Stimulated activated CD4-positive, alpha-beta T cell treated with anti-CD3 and anti-CD28 coated beads, Interleukin-2, amount 100 ng/mL, for 48 hours (primary cell): Measurements from ENCODE around the gene CNGB1.
"Not testable (repeated sequence)": the region's sequence is repeated elsewhere in the genome, so short reads cannot be mapped to it uniquely, and the experiment has no call there.

Experiments used
- DNase-seq, 2 donors: peaks; one replicate each; pipeline ENCODE4 v3.0.0-alpha.2; 2020

CNGB1 gene

DNA sequence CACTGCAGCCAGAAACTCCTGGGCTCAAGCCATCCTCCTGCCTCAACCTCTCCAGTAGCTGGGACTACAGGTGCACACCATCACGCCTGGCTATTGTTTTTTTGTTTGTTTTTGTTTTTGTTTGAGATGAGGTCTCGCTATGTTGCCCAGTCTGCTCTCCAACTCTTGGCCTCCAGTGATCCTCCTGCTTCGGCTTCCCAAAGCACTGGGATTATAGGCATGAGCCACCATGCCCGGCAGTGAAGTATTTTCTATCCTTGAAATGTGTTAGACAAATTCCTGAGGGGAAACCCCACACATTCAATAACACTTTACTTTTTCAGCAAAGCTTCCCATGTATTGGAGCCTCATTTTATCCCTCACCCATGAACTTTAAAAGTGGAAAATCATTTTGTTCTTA lies 87.4 kb downstream of the CNGB1 start:
- DNase-seq = no peak

DNA sequence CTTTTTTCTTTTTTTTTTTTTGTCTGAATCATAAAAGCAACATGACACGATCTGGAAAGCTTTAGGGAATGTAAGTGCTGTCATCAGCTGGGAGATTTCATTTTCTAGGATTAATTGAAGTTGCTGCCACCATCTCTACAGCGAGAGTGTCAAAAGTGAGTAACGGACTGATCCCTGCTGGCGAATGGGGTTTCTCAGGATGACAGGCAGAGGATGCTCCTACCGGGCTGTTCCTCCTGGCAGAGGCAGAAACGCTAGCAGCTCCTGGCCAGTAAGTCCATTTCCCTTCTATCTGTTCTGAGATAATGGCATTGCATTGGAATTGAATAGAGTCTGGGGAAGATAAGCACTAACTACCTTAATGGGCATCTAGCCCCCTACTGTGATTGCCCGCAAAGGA lies 88.1 kb downstream of the CNGB1 start:
- no peak for DNase-seq

- no peak for DNase-seq
These were observed 88.7 kb downstream of the CNGB1 start for GRCh38 chr16:57882206-57882605.

DNA sequence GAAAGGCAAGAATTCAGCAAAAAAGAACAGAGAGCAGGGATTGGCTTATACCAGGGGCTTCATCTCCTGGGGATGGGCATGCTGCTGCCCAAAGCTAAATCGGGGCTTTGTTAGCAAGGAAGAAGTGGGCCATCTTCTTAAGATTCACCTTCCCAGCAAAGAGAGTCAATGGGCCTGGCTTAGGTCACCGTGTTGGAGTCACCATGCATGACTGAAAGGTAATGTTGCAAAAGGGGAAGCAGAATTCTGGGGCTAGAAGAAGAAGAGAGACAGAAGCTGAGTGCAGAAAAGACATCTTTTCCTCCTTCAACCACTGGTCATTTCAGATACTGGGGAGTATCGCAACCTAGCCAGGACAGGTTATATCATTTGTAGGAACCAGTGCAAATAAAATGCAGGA lies 92.3 kb downstream of the CNGB1 start:
- DNase-seq = no peak

- no peak for DNase-seq
These were observed 94.7 kb downstream of the CNGB1 start for GRCh38 chr16:57876210-57876609.

DNA sequence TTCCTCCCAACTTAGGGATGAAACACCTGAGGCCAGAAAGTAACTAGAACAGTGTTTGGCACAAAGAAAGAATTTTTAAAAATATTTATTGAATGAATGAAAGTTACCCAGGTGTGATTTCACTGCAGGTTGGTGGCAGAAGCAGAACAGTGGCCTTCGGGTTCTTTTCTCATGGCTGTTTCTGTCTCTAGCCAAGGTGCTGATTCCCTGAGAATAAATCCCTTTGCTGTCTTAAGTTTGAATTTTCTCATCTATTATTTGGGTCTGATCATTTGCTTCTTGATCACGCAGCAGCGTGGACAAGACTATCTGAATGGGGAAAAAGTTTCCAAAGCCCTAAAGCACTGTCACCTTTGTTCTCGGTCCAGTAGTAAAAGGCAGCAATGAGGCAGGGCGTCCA lies 95.6 kb downstream of the CNGB1 start:
- no peak for DNase-seq

DNA sequence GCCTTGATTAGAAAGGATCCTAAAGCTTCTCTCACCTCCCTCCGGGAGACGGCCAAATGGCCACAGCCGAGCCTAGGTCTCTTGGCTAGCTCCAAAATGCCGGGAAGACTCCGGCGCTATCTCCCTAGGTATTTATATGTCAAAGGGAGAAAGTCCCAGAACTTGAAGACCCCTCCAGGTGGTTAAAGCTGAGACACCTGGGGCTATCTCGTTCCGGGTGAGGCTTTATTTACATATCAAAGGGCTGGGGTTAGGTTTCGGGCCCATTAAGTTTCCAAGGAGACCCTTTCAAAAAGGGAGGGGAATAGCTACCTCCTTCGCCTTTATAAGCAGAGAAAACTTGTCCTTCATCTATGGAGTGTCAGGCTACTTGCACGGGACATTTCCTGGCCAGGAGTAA lies 97.7 kb downstream of the CNGB1 start:
- DNase-seq = no peak

DNA sequence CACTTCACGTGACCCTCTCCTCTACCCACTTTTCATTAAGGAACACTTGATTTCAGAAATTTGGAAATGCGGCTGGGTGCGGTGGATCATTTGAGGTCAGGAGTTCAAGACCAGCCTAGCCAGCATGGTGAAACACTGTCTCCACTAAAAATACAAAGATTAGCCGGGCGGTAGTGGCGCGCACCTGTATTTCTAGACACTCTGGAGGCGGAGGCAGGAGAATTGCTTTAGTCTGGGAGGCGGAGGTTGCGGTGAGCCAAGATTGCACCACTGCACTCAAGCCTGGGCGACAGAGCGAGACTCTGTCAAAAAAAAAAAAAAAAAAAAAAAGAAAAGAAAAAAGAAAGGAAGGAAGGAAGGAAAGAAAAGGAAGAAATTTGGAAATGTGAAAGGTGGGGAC lies 98.2 kb downstream of the CNGB1 start:
- not testable (repeated sequence) for DNase-seq

- DNase-seq = no peak
These were observed 99.5 kb downstream of the CNGB1 start for GRCh38 chr16:57871456-57871855.

DNA sequence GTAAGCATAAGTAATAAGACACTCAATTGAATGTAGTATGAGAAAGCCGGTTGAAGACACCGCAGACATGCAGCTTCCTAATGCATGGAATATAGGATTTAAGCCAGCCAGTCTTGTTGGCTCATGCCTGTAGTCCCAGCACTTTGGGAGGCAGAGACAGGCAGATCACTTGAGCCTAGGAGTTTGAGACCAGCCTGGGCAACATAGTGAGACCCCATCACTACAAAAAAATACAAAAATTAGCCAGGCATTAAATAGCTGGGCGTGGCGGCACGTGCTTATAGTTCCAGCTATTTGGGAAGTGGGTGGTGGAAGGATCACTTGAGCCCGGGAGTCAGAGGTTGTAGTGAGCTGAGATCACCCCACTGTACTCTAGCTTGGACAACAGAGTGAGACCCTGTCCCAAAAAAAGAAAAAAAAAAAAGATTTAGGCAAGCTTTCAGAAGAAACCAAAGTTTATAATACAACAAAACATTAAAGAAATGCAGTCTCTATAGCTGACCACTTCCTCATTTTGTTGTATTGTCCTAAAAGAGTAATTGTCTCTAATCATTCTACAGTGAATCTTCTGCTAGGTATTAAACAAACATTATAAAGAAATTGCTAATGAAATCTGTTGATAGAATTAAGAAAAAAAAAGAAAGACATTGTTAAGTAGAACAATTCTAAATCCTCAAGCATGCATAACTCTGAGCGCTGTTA lies 100.0 kb downstream of the CNGB1 start:
- no peak for DNase-seq

- no peak for DNase-seq
These were observed 101.9 kb downstream of the CNGB1 start for GRCh38 chr16:57868913-57869520.

GRCh38 chr16:57867000-57867561 lies 103.8 kb downstream of the CNGB1 start:
- DNase-seq = no peak

DNA sequence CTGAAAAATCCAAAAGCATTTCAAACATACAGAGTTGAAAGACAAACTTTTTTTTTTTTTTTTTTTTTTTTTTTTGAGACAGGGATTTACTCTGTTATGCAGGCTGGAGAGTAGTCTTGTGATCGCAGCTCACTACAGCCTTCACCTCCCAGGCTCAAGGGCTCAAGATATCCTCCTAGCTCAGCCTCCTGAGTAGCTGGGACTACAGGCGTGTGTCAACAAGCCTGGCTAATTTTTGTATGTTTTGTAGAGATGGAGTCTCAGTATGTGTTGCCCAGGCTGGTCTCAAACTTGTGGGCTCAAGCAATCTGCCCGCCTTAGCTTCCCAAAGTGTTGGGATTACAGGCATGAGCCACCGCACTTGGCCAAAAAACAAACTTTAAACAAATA lies 104.4 kb downstream of the CNGB1 start:
- no peak for DNase-seq

- no peak for DNase-seq
These were observed 105.0 kb downstream of the CNGB1 start for GRCh38 chr16:57865746-57866528.

DNA sequence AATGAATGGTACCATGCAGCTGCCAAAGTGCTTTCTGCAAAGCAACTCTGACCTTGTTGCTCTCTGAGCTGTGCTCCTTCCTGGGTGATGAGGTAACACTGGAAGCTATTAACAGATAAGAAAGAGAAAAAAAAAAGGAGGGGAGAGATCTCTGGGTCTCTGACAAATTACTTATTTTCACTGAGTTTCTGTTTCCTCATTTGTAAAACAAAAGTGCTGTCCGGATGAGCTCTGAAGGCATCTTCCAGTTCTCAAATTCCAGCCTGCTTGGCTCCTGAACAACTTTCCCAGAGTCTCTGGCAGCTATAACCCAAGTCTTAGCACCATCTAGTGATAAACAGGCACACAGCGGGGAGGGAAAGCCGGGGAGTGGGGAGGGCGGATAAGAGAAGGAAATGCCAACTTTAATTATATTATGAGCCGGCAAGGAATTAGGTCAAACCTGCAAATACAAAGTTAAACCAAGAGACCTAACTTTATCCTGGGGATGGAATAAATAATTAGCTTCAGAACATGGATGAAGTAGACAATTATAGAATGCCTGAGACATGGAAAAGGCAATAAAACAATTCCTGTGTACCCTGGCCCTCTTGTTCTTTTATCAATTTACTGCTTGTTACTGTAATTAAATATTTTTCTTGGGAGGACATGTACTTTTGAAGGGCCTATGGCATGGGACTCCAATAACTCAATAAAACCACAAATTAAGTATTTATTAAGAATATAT lies 107.3 kb downstream of the CNGB1 start:
- no peak for DNase-seq

DNA sequence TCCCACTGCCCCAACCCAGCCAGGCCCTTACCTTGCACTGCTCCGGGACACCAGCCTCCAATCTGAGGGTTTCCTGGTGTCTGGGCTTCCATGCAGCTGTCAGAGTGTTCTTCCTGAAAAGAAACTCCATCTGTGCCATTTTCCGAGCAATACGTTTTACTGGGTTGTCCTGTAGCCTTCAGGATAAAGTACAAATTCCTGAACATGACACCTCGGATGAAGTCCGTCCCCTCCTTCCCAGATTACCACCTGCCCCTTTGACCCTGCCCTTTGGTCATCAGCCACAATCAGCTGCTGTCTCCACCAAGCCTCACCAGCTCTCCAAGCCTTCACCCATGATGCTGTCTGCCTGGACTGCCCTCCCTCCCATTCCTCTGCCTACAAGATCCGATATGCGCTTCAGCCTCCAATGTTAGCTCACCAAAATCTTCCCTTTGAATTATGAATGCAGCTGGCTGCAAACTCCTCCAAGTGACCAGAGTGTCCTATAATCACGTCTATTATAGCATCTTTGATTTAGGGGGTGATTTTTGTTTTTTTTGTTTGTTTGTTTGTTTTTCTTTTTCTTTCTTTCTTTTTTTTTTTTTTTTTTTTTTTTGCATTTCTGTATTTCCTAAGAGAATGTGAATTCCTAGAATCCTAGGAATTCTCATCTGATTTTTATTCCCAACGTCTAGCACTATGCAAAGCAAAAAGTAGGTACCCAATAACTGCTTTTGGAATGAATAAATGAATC lies 108.1 kb downstream of the CNGB1 start:
- DNase-seq = no peak

DNA sequence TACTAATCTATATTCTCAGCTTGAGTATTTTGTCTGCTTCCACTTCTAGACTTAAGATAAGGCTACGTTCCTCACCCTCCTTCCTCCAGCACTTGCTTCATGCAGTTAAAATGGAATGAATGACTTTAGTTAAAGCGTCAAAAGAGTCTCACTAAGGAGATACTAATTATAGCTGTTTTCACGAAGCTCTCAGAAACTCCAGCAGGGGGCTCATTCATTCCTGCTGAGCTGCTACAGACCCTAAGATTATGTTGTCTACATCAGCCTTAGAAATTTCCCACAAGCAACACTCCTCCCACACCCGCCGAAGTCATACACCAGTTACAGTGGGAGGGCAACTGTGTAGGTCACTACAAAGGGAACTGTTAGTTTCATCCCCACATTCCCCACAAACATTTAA lies 111.6 kb downstream of the CNGB1 start:
- no peak for DNase-seq

- DNase-seq = no peak
These were observed 112.3 kb downstream of the CNGB1 start for GRCh38 chr16:57858635-57859034.

- not testable (repeated sequence) for DNase-seq
These were observed 112.9 kb downstream of the CNGB1 start for GRCh38 chr16:57857991-57858390.

DNA sequence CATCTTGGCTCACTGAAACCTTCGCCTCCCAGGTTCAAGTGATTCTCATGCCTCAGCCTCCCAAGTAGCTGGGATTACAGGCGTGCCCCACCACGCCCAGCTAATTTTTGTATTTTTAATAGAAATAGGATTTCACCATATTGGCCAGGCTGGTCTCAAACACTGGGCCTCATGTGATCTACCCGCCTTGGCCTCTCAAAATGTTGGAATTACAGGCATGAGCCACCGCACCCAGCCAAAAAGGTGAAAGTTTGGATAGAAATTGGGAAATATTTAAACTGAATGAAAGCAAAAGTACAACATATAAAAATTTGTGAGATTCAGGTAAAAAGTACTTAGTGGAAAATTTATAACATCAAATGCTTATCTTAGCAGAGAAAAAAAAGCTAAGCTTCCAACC lies 115.7 kb downstream of the CNGB1 start:
- DNase-seq = no peak

DNA sequence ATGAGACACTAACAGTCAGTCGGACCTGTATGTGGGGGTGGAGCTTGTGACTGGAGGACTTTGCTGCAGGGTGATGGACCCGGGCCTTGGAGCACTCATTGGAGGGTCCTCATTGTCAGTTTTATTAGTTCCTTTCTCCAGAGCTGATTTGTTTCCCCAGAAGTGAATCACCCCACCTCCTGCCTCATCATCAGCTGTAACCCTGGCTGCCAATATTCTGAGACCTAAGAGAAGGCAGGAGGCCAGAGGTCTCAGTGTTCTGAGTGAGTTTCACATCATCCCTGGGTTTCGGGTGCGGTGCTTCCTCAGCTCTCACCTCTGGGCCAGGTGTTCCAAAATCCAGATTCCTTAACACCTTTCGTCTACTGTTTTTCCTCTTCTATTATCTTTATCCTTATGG lies 118.7 kb downstream of the CNGB1 start:
- DNase-seq = no peak

DNA sequence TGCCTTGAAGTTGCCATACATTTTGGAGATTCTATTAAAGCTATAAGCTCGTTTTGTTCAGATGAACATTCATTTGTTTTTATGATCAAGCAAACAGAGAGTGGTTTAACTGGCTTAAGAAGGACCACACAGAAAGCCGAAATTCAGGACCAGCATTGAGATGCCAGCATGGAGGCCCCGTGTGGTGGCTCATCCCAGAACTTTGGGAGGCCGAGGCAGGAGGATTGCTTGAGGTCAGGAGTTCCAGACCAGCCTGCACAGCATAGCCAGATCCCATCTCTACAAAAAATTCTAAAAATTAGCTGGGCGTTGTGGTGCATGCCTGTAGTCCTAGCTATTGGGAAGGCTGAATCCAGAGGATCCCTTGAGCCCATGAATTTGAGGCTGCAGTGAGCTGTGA lies 122.7 kb downstream of the CNGB1 start:
- no peak for DNase-seq
